ENCODE data around the gene MAN2B2. TPM values are rescaled to one million over a fixed set of nuclear protein-coding genes. Genes with fewer than 3 reads are reported as not detected.

MAN2B2 gene
- total RNA-seq, 1 experiment from 2014 or later = 34.4 TPM

GRCh38 chr4:6539009-6539764 lies 35.8 kb upstream of the MAN2B2 start:
- intact Hi-C loops (cut with micrococcal nuclease; ENCODE audit: unreplicated experiment) (no loop called here), in situ Hi-C loops (cut with HindIII; ENCODE audit: low pct_unique_long_range_greater_than_20kb, low sequenced_read_pairs) (no loop called here)
- no peak overlapping the region for H3K27ac ChIP-seq (ENCODE audit: low read length)
- H3K27me3 ChIP-seq (ENCODE audit: control insufficient read depth, insufficient read depth, low read length) = no peaks in the 10 kb centered on the region
- DNase-seq (ENCODE audit: low read depth, low spot score) (no peak), ATAC-seq (no peak)
- TF ChIP-seq, protein P1, sequence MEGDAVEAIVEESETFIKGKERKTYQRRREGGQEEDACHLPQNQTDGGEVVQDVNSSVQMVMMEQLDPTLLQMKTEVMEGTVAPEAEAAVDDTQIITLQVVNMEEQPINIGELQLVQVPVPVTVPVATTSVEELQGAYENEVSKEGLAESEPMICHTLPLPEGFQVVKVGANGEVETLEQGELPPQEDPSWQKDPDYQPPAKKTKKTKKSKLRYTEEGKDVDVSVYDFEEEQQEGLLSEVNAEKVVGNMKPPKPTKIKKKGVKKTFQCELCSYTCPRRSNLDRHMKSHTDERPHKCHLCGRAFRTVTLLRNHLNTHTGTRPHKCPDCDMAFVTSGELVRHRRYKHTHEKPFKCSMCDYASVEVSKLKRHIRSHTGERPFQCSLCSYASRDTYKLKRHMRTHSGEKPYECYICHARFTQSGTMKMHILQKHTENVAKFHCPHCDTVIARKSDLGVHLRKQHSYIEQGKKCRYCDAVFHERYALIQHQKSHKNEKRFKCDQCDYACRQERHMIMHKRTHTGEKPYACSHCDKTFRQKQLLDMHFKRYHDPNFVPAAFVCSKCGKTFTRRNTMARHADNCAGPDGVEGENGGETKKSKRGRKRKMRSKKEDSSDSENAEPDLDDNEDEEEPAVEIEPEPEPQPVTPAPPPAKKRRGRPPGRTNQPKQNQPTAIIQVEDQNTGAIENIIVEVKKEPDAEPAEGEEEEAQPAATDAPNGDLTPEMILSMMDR (IDR thresholded peaks at IDR 0.05) = no peak
- no peak for TF ChIP-seq TCF7L2 (IDR thresholded peaks at IDR 0.05; ENCODE audit: low read depth, low read length)
- no peak for TF ChIP-seq REST (IDR thresholded peaks at IDR 0.05; ENCODE audit: insufficient read depth in 1 of 2, low read depth in 2 of 2, low read length in 1 of 2)
- H3K9me3 ChIP-seq (ENCODE audit: control insufficient read depth, insufficient read depth, low read depth, low read length) = no peaks in the 10 kb centered on the region; the same call in 1 of the 2 replicates
- ChIA-PET CTCF (interaction anchor here (0.7 kb wide), 1 partner anchor 96 kb away, joined by 3 read pairs; no protein-coding TSS in a partner anchor), POLR2A (no interaction called here)
- no peak overlapping the region for H3K4me3 ChIP-seq (ENCODE audit: low read depth in 2 of 2, low read length in 2 of 2)
- H3K36me3 ChIP-seq (ENCODE audit: control insufficient read depth, insufficient read depth, low read length) = no peaks in the 10 kb centered on the region
- no peaks in the 10 kb centered on the region for H3K4me1 ChIP-seq (ENCODE audit: control insufficient read depth, insufficient read depth, low read length)
- BruUV-seq (replicated peaks) = no TSS peak

DNA sequence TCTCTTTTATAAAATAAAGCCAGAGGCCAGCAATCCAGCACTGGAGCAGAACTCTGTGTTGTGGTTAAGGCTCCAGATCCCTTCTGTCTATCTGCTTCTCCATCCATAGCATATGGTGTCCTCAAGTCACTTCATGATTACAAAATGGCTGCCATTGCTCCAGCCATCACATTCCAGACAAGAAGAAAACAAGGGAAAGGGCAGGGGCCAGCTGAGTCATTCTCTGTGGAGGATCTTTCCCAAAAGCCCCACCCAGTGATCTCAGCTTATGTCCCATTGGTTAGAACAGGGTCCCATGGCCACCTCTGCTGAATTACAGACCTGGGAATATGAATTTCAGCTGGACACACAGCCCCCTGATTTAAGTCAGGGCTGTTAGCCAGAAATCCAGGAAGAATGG lies 34.1 kb upstream of the MAN2B2 start:
- CTCF ChIA-PET = no interaction called here
- no peak for DNase-seq (ENCODE audit: low read depth, low spot score)
- no peak for ATAC-seq

More for the DNA sequence above, 34.1 kb upstream of the MAN2B2 start:
- Histone ChIP-seq H3K4me1 (ENCODE audit: control insufficient read depth, insufficient read depth, low read length) (no peaks in the 10 kb centered on the region), H3K36me3 (ENCODE audit: control insufficient read depth, insufficient read depth, low read length) (no peaks in the 10 kb centered on the region), H3K4me3 (ENCODE audit: low read depth in 2 of 2, low read length in 2 of 2) (no peak overlapping the region), H3K27ac (ENCODE audit: low read length) (no peak overlapping the region), H3K9me3 (ENCODE audit: control insufficient read depth, insufficient read depth, low read depth, low read length) (no peaks in the 10 kb centered on the region; the same call in 1 of the 2 replicates), H3K27me3 (ENCODE audit: control insufficient read depth, insufficient read depth, low read length) (no peaks in the 10 kb centered on the region)
- no TSS peak for BruUV-seq (replicated peaks)
- in situ Hi-C loops (cut with HindIII; ENCODE audit: low pct_unique_long_range_greater_than_20kb, low sequenced_read_pairs) = no loop called here
- POLR2A ChIA-PET = no interaction called here
- intact Hi-C loops (cut with micrococcal nuclease; ENCODE audit: unreplicated experiment) = no loop called here
- TF ChIP-seq POLR2AphosphoS5 (IDR thresholded peaks at IDR 0.05; ENCODE audit: low read depth, low read length) (no peak), SIN3A (IDR thresholded peaks at IDR 0.05; ENCODE audit: borderline replicate concordance, insufficient read depth, low read depth, low read length) (no peak), REST (IDR thresholded peaks at IDR 0.05; ENCODE audit: insufficient read depth in 1 of 2, low read depth in 2 of 2, low read length in 1 of 2) (no peak)
- TF ChIP-seq, protein P1 (IDR thresholded peaks at IDR 0.05) = no peak

Measured in Panc1 (cell line).